ENCODE data around the gene ACD.

Gene ACD

DNA sequence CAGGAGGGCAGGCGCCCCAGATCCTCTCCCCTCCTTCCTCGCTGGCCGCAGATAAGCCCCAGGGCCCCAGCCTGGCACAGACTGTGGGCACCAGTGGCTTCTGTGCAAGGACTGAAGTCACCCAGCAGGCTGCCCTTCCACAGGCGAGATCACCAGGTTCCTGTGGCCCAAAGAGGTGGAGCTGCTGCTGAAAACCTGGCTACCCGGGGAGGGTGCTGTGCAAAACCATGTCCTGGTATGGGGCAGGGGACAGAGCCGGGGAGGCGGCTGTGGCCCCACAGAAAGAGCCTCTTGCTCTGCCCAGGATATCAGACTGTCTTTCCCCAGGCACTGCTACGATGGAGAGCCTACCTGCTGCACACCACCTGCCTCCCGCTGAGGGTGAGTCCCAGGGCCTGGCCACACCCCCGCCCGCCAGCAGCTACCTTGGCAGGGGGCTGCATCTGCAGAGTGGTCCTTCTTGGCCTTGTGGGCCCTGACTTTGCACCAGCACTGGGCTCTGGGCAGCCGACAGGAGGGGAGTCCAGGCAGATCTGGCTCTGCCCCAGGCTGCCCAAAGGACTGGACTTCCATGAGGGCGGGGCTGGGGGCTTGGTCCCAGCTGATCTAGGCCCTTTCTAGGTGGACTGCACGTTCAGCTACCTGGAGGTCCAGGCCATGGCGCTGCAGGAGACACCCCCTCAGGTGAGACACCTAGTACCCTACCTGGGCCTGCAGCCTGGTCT lies 14.5 kb downstream of the ACD start:
- TF ChIP-seq, protein P1, sequence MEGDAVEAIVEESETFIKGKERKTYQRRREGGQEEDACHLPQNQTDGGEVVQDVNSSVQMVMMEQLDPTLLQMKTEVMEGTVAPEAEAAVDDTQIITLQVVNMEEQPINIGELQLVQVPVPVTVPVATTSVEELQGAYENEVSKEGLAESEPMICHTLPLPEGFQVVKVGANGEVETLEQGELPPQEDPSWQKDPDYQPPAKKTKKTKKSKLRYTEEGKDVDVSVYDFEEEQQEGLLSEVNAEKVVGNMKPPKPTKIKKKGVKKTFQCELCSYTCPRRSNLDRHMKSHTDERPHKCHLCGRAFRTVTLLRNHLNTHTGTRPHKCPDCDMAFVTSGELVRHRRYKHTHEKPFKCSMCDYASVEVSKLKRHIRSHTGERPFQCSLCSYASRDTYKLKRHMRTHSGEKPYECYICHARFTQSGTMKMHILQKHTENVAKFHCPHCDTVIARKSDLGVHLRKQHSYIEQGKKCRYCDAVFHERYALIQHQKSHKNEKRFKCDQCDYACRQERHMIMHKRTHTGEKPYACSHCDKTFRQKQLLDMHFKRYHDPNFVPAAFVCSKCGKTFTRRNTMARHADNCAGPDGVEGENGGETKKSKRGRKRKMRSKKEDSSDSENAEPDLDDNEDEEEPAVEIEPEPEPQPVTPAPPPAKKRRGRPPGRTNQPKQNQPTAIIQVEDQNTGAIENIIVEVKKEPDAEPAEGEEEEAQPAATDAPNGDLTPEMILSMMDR (IDR thresholded peaks at IDR 0.05; ENCODE audit: low read depth, low read length) = no peak
- Histone ChIP-seq H3K36me3 (peaks cover 3% of the 10 kb centered on the region), H3K9me3 (ENCODE audit: severe bottlenecking) (no peaks in the 10 kb centered on the region), H3K27ac (peak overlapping the region; percentile 75), H3K27me3 (ENCODE audit: insufficient read depth, low read depth, severe bottlenecking) (no peaks in the 10 kb centered on the region), H3K4me3 (ENCODE audit: low read depth, low read length) (peak overlapping the region; percentile 45)
- DNase-seq = no peak

DNA sequence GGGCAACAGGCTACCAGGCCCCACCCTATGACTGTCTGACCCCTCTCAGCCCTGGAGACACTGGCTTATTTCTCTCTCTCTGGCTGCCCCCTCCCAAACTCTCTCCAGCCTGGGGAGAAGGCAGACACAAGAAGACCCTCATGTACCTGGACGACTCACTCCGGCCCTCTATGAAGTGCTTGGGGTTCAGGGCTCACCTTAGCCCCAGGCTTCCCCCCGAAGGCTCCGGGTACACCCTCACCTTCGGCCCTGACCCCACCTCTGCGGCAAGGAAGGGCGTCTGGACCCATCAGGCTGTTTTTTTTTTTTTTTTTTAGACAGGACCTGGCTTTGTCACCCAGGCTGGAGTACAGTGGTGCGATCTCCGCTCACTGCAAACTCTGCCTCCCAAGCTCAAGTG lies 16.0 kb downstream of the ACD start:
- no peak overlapping the region; the same call in 1 of the 2 replicates for H3K27ac ChIP-seq
- TF ChIP-seq, protein P1 (IDR thresholded peaks at IDR 0.05; ENCODE audit: low read depth, low read length) = no peak

DNA sequence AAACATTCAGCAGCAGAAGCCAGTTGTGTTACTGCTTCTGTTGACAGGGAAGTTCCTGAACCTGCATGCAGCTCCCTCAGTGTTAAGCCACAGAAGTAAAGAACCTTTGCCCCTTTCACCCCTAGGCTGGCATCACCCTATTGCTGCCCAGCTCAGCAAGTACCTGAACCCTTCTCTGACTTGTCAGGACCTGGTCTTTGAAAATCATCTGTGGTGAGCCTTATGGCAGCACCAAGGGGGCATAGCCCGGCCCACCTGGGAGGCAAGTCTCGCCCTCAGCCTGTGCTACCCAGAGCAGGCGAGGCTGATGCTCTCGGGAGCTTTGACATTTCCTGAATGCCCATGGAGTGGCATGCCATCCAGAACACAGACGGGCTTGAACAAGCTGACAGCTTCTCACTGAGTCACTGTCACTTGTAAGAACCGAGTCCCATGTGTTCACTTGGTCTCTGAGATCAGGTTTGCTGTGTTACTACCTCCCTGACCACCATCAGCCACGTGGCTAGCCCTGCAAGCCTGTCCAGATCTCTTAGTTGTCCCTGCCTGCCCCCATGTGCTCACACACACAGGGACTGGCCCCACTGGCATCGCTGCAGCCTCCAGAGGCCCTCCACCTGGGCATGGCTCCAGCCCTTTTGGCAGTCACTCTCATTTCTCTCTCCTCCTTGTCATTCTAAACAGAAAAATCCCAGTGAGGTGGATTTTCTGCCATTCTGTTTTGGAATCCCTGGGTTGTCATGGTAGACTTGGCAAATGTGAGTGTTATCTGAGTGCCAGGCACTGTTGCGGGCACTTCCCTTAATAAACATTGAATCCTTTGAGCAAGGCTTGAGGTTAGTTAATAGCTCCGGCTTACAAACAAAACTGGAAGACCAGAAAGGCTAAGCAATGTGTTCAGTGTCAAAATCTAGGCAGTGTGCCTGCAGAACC lies 18.0 kb downstream of the ACD start:
- H3K27ac ChIP-seq = no peak overlapping the region

More for the DNA sequence above, 16.0 kb downstream of the ACD start:
- DNase-seq = no peak
- no peaks in the 10 kb centered on the region for H3K27me3 ChIP-seq (ENCODE audit: insufficient read depth, low read depth, severe bottlenecking)
- H3K9me3 ChIP-seq (ENCODE audit: severe bottlenecking) = no peaks in the 10 kb centered on the region
- peaks cover 13% of the 10 kb centered on the region for H3K36me3 ChIP-seq
- H3K4me3 ChIP-seq (ENCODE audit: low read depth, low read length) = peak overlapping the region; percentile 45; the same call in 1 of the 2 replicates

DNA sequence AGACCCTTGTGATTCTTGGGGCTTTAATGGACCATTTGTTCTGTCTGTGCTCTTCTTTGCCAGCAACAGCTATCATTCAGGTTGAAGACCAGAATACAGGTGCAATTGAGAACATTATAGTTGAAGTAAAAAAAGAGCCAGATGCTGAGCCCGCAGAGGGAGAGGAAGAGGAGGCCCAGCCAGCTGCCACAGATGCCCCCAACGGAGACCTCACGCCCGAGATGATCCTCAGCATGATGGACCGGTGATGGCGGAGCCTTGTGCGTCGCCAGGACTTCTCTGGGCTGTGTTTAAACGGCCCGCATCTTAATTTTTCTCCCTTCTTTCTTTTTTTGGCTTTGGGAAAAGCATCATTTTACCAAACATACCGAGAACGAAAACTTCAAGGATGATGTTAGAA lies 22.4 kb downstream of the ACD start:
- Histone ChIP-seq H3K27ac (no peak overlapping the region), H3K27me3 (ENCODE audit: insufficient read depth, low read depth, severe bottlenecking) (no peaks in the 10 kb centered on the region), H3K4me3 (ENCODE audit: low read depth, low read length) (no peak overlapping the region), H3K36me3 (peaks cover 68% of the 10 kb centered on the region), H3K9me3 (ENCODE audit: severe bottlenecking) (no peaks in the 10 kb centered on the region)
- DNase-seq = no peak
- TF ChIP-seq, protein P1 (IDR thresholded peaks at IDR 0.05; ENCODE audit: low read depth, low read length) = no peak

More for the DNA sequence above, 18.0 kb downstream of the ACD start:
- Histone ChIP-seq H3K4me3 (ENCODE audit: low read depth, low read length) (no peak overlapping the region), H3K36me3 (peaks cover 33% of the 10 kb centered on the region), H3K27me3 (ENCODE audit: insufficient read depth, low read depth, severe bottlenecking) (no peaks in the 10 kb centered on the region), H3K9me3 (ENCODE audit: severe bottlenecking) (no peaks in the 10 kb centered on the region)
- TF ChIP-seq, protein P1 (IDR thresholded peaks at IDR 0.05; ENCODE audit: low read depth, low read length) = no peak
- no peak for DNase-seq

DNA sequence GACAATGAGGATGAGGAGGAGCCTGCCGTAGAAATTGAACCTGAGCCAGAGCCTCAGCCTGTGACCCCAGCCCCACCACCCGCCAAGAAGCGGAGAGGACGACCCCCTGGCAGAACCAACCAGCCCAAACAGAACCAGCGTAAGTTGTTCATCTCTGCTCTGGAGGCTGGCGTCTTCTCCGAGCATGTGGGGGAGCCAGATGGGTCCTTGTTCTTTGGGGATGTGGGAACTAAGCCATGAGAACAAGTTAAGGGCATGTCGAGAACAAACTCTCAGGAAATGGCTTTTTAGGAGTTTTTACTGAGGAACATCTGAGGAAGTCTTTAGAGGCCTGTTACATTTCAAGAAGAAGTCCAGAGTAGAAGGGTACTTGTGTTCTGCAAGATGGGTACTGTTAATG lies 23.3 kb downstream of the ACD start:
- DNase-seq = no peak
- H3K27ac ChIP-seq = no peak overlapping the region
- no peaks in the 10 kb centered on the region for H3K27me3 ChIP-seq (ENCODE audit: insufficient read depth, low read depth, severe bottlenecking)
- H3K36me3 ChIP-seq = peaks cover 75% of the 10 kb centered on the region
- H3K4me3 ChIP-seq (ENCODE audit: low read depth, low read length) = no peak overlapping the region
- H3K9me3 ChIP-seq (ENCODE audit: severe bottlenecking) = no peaks in the 10 kb centered on the region
- TF ChIP-seq, protein P1 (IDR thresholded peaks at IDR 0.05; ENCODE audit: low read depth, low read length) = no peak
